Osteoblast (primary cell): ENCODE measurements around the gene SIRPD. TPM values are rescaled to one million over a fixed set of nuclear protein-coding genes. Genes with fewer than 3 reads are reported as not detected.

Experiments used
- DNase-seq: peaks from one replicate; pipeline ENCODE4 v3.0.0; 2011; ENCODE audit warnings: low spot score, mixed read lengths; ENCODE audit not compliant: insufficient read length; ENCODE audit errors: missing footprints
- H2AFZ ChIP-seq: 2 replicates; pipeline ENCODE4 v1.6.0; 2011; ENCODE audit warnings: mild to moderate bottlenecking, low read length
- H3K27ac ChIP-seq: 2 replicates; pipeline ENCODE4 v1.5.1; 2011; ENCODE audit warnings: mild to moderate bottlenecking, low read depth, low read length, moderate library complexity
- H3K27me3 ChIP-seq: 2 replicates; pipeline ENCODE4 v1.6.0; 2012; ENCODE audit warnings: mild to moderate bottlenecking, control low read depth, inconsistent platforms, low read length, moderate library complexity; ENCODE audit not compliant: insufficient read depth
- H3K36me3 ChIP-seq: 2 replicates; pipeline ENCODE4 v1.5.1; 2011; ENCODE audit warnings: mild to moderate bottlenecking, low read length, control low read depth, moderate library complexity; ENCODE audit not compliant: insufficient read depth
- H3K4me1 ChIP-seq: 2 replicates; pipeline ENCODE4 v1.5.1; 2011; ENCODE audit warnings: mild to moderate bottlenecking, low read length, control low read depth, moderate library complexity; ENCODE audit not compliant: insufficient read depth
- H3K4me2 ChIP-seq: 2 replicates; pipeline ENCODE4 v1.6.0; 2011; ENCODE audit warnings: mild to moderate bottlenecking, low read length; ENCODE audit not compliant: insufficient read depth
- H3K4me3 ChIP-seq: fragments of 200-600 bp; sonication (generic); 3 replicates; pipeline ENCODE4 v1.5.1; 2012; ENCODE audit warnings: mild to moderate bottlenecking, low read length, inconsistent platforms; ENCODE audit not compliant: insufficient read depth
- H3K79me2 ChIP-seq: 2 replicates; pipeline ENCODE4 v1.6.0; 2012; ENCODE audit warnings: mild to moderate bottlenecking, low read length, control low read depth, inconsistent platforms; ENCODE audit not compliant: insufficient read depth
- H3K9me3 ChIP-seq: 2 replicates; pipeline ENCODE4 v1.5.1; 2011; ENCODE audit warnings: low read depth, low read length, control low read depth
- H4K20me1 ChIP-seq: 2 replicates; pipeline ENCODE4 v1.6.0; 2012; ENCODE audit warnings: mild to moderate bottlenecking, low read length, control low read depth; ENCODE audit not compliant: insufficient read depth
- total RNA-seq: library from RNA; depleted of rRNA; stranded (reverse); fragments of >200 nt; gene quantifications from 2 replicates; pipeline ENCODE4 v1.2.3, GENCODE V29; 2012
- TF ChIP-seq, protein P1 (sequence below): IDR thresholded peaks from 2 replicates; pipeline ENCODE4 v1.5.1; 2011; ENCODE audit warnings: mild to moderate bottlenecking, low read depth, low read length, moderate library complexity; ENCODE audit errors: extremely low read depth

SIRPD gene
- total RNA-seq = not detected in 2 replicates

DNA sequence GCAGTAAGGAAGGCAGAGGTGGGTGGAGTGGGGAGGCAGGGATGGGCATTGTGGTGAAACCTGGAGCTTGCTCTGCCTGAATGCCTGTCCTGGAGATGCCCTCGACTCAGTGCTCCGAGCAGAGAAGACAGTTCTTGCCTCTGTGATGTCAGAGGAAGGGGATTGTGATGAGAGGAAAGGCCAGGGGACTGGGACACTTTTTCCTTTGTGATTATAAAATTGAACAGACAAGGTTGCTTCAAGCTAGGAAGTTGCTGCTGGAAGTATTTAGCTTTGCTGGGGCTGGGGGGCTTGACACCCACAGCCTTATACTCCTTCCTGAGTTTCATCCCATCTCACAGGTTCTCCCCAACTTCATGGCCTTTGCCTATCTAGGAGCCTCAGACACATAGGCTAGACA lies at the start of gene SIRPD:
Gene SIRPD, minus strand, starts transcription at position 101 of the 400 bp plus-strand sequence. Its CDS starts 52 bp downstream, at position 49.
- Histone ChIP-seq H3K9me3 (no peaks in the 10 kb centered on the region), H4K20me1 (no peaks in the 10 kb centered on the region), H3K27me3 (peaks cover 29% of the 10 kb centered on the region), H3K4me1 (no peaks in the 10 kb centered on the region), H3K36me3 (no peaks in the 10 kb centered on the region), H3K4me2 (no peak within 1 kb of the TSS), H2AFZ (no peak within 1 kb of the TSS), H3K27ac (no peak within 1 kb of the TSS), H3K79me2 (no peaks in the 10 kb centered on the region), H3K4me3 (no peak within 1 kb of the TSS)
- TF ChIP-seq, protein P1, sequence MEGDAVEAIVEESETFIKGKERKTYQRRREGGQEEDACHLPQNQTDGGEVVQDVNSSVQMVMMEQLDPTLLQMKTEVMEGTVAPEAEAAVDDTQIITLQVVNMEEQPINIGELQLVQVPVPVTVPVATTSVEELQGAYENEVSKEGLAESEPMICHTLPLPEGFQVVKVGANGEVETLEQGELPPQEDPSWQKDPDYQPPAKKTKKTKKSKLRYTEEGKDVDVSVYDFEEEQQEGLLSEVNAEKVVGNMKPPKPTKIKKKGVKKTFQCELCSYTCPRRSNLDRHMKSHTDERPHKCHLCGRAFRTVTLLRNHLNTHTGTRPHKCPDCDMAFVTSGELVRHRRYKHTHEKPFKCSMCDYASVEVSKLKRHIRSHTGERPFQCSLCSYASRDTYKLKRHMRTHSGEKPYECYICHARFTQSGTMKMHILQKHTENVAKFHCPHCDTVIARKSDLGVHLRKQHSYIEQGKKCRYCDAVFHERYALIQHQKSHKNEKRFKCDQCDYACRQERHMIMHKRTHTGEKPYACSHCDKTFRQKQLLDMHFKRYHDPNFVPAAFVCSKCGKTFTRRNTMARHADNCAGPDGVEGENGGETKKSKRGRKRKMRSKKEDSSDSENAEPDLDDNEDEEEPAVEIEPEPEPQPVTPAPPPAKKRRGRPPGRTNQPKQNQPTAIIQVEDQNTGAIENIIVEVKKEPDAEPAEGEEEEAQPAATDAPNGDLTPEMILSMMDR = no peak
- no peak for DNase-seq

DNA sequence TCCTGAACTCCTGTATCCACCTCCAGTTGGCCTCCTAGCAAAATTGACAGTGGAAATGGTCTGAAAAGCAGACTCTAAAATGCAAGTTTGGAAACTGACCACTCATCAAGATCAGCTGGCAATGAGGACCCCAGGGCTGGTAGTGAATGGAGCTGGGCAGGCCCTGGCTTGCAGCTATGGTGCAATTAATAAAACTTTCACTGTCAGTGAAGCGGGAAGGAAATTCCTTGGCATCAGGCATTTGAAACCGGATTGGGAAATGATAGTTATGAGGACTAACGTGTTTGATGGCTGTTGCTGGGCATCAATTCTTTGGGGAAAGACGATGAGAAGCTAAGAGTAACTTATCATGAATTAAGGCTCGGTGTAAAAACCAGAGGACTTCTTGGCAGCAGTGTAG lies 43.2 kb upstream of the SIRPD start:
- no peaks in the 10 kb centered on the region for H3K36me3 ChIP-seq
- TF ChIP-seq, protein P1 = no peak
- H3K4me2 ChIP-seq = no peak overlapping the region
- no peaks in the 10 kb centered on the region for H3K9me3 ChIP-seq
- no peaks in the 10 kb centered on the region for H3K79me2 ChIP-seq
- H3K4me3 ChIP-seq = no peak overlapping the region
- H3K4me1 ChIP-seq = no peaks in the 10 kb centered on the region
- no peak overlapping the region for H2AFZ ChIP-seq
- H3K27me3 ChIP-seq = no peaks in the 10 kb centered on the region
- H3K27ac ChIP-seq = no peak overlapping the region
- no peaks in the 10 kb centered on the region for H4K20me1 ChIP-seq
- no peak for DNase-seq

DNA sequence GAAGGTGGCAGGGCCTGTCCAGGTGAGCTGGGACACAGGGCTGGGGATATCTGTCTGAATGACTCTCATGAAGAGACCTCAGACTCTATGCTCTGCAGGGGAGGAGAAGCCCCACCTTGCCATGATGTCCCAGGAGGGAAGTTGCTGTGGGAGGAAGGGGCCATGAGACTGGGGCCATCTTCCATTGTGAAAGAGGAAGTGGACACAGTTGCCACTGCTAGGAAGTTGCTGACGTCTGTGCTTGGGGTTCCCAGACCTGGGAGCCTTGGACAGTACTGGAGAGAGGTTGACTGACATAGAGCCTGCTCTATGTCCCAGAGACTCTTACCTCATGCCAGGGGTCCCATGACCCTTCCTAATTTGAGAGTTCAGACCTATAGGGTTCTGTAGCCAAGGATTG lies 37.8 kb upstream of the SIRPD start:
- no peak overlapping the region for H3K4me2 ChIP-seq
- TF ChIP-seq, protein P1 = no peak
- H3K4me1 ChIP-seq = no peaks in the 10 kb centered on the region
- no peaks in the 10 kb centered on the region for H4K20me1 ChIP-seq
- H3K79me2 ChIP-seq = no peaks in the 10 kb centered on the region
- no peak overlapping the region for H2AFZ ChIP-seq
- H3K9me3 ChIP-seq = no peaks in the 10 kb centered on the region
- no peaks in the 10 kb centered on the region for H3K27me3 ChIP-seq
- H3K36me3 ChIP-seq = no peaks in the 10 kb centered on the region
- H3K27ac ChIP-seq = no peak overlapping the region
- no peak for DNase-seq
- no peak overlapping the region for H3K4me3 ChIP-seq

DNA sequence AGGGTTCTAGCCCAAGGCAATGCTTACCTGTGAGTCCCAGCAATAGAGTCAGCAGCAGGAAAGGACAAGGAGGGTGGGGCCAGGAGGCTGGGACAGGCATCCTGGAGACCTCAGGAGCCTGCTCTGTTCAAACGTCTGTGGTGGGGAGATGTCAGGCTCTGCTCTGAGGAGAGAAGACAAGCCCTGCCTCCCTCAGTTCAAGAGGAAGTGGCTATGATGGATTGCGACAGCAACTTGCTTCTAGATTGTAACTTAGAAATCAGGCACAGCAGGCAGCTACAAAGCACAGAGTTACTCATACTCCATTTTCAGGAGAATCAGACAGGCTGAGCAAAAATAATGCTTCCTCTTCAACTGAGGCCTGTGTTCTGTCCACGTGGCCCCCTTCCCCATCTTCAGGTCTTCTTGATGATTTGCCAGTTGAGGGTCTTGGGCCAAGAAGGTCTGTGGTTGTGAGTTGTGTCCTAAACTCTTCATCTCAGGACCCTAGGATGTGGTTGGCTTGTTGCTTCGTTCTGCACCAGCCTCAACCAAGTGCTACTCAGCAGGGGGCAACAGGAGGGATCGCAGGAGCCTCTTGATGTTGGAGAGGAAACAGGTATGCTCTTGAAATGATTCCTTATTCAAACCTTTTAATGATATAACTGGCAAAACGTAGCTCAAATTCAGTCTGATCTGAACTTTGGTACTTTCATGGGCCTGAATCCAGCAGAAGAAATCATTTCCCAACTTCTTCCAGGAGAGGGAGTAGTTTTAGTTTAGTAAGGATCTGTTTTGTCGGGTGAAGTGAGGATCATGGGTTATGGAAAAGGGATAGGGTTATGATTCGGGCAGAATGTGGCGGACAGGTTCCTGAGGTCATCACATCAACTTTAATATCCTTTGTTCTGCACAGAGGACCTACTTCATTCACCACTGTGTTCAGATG lies 31.3 kb upstream of the SIRPD start:
- Histone ChIP-seq H4K20me1 (no peaks in the 10 kb centered on the region), H3K4me2 (no peak overlapping the region), H3K27ac (no peak overlapping the region), H2AFZ (no peak overlapping the region), H3K36me3 (no peaks in the 10 kb centered on the region), H3K9me3 (no peaks in the 10 kb centered on the region), H3K4me3 (no peak overlapping the region), H3K4me1 (no peaks in the 10 kb centered on the region), H3K27me3 (no peaks in the 10 kb centered on the region), H3K79me2 (no peaks in the 10 kb centered on the region)
- TF ChIP-seq, protein P1 = no peak
- no peak for DNase-seq
